TTC549 (cell line): ENCODE data around the gene ITGB2.

Source experiments
- FAIRE-seq: peaks from 2 replicates; lab custom pipeline; 2012; peaks lifted over from hg19 to GRCh38; lab: Jason Lieb, UNC

The ITGB2 gene

GRCh38 chr21:44897326-44898010 lies 23.2 kb downstream of the ITGB2 start:
- no peak for FAIRE-seq

GRCh38 chr21:44896561-44897286 lies 24.0 kb downstream of the ITGB2 start:
- no peak for FAIRE-seq

GRCh38 chr21:44895859-44896258 lies 24.8 kb downstream of the ITGB2 start:
- no peak for FAIRE-seq

GRCh38 chr21:44894687-44895302 lies 25.9 kb downstream of the ITGB2 start:
- no peak for FAIRE-seq

GRCh38 chr21:44893948-44894656 lies 26.6 kb downstream of the ITGB2 start:
- no peak for FAIRE-seq

- FAIRE-seq = no peak
Observed at GRCh38 chr21:44893278-44893556, 27.5 kb downstream of the ITGB2 start.

GRCh38 chr21:44892536-44893277 lies 28.0 kb downstream of the ITGB2 start:
- no peak for FAIRE-seq

- FAIRE-seq = no peak
Observed at GRCh38 chr21:44892095-44892494, 28.6 kb downstream of the ITGB2 start.

- no peak for FAIRE-seq
Observed at GRCh38 chr21:44891631-44892031, 29.1 kb downstream of the ITGB2 start.

GRCh38 chr21:44890961-44891541 lies 29.6 kb downstream of the ITGB2 start:
- no peak for FAIRE-seq

GRCh38 chr21:44890338-44890931 lies 30.3 kb downstream of the ITGB2 start:
- FAIRE-seq = no peak

- no peak for FAIRE-seq
Observed at GRCh38 chr21:44889625-44890337, 30.9 kb downstream of the ITGB2 start.

GRCh38 chr21:44888581-44889550 lies 31.8 kb downstream of the ITGB2 start:
- no peak for FAIRE-seq

- FAIRE-seq = no peak
Observed at GRCh38 chr21:44887807-44888580, 32.7 kb downstream of the ITGB2 start.

GRCh38 chr21:44887126-44887806 lies 33.4 kb downstream of the ITGB2 start:
- FAIRE-seq = no peak

- no peak for FAIRE-seq
Observed at GRCh38 chr21:44886113-44887075, 34.3 kb downstream of the ITGB2 start.

- FAIRE-seq = no peak
Observed at GRCh38 chr21:44885615-44886014, 35.1 kb downstream of the ITGB2 start.
